ENCODE results near the gene CUX1.
"Not testable (repeated sequence)": the region's sequence is repeated elsewhere in the genome, so short reads cannot be mapped to it uniquely, and the experiment has no call there.

The CUX1 gene

DNA sequence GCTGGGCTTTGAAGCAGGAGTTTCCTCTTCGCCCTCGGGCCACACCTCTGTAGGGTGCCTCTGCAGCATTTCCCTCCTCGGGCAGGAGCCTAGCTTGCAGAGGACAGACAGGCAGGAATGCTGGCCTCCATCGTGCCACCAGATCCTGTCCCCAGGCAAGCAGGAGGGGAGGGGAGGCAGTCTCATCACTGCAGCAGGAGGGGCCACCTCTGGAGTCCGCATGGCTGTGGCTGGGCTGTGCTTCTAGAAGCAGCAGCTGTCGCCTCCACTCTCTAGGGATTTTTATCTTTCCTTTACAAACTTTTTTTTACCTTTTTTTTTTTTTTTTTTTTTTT lies 181.4 kb downstream of the CUX1 start:
- in situ Hi-C loops (cut with MboI; ENCODE audit: low sequenced_read_pairs) = no loop called here

DNA sequence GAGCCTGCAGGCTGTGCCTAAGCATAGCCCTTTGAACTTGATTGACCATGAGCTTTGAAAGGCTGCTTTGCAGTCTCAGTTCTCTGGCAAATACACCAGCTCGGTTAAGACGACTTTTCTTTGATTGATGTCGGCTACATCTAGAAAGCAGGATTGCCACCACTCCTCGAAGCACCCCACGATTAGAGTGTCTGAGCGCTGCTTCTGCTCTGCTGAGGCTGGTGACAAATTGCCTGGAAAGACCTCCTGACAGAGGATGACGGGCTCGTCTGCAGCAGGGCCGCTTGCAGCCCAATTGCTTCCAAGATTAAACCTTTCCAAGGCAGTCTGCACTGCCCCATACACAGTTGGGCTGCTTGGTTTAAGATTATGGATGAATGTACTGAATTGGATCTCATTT lies 182.0 kb downstream of the CUX1 start:
- in situ Hi-C loops (cut with MboI; ENCODE audit: low sequenced_read_pairs) = no loop called here

DNA sequence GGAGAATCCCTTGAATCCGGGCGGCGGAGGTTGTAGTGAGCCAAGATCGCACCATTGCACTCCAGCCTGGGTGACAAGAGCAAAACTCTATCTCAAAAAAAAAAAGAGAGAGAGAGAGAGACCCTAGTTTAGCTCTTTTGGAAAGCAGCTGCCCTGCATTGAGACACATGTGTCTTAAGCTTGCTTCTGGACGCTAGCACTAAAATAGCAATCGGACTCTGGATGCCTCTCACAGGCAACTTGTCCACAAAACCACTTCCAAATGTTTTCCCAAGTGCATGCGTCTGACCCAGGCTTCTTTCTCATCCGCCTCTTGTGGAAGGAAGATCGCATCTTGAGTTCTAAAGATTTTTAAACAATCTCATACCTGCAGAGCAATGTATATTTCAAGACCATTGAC lies 182.7 kb downstream of the CUX1 start:
- in situ Hi-C loops (cut with MboI; ENCODE audit: low sequenced_read_pairs) = no loop called here

DNA sequence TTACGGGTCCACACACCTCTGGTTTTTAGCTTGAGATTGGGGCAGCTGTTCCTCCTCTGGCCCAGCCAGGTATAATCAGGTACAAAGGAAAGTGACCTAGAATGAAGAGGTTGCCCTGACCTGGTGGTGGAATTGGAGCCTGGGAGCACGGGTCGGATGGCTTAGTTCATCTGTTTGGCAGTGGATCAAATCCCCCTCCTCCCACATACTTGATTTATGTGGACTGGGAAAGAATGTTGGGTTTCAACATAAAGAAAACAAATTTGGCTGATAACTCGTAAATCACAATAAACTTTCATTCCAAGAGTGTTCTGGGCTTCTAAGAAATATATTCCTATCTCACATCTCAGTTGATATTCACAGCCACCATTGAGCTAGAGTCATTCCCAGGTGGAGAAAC lies 186.8 kb downstream of the CUX1 start:
- in situ Hi-C loops (cut with MboI; ENCODE audit: low sequenced_read_pairs) = no loop called here

DNA sequence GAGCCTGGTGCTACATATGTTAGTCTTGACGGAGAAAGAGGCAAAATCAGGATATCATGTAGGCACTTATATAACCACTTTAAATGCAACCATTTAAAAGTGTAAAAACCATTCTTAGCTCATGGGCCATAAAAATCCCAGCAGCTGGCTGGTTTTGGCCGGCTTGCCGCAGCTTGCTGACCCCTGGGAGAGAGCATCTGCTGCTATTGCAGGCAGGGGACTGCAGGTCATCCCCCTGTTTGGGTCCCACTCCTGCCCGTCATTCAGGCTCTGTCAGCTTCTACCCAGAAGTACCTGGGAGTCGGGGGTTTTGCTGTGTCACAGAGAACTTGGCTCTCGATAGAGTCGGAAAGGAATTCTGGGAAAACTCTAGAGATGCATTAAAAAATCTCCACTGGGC lies 187.4 kb downstream of the CUX1 start:
- in situ Hi-C loops (cut with MboI; ENCODE audit: low sequenced_read_pairs) = no loop called here

DNA sequence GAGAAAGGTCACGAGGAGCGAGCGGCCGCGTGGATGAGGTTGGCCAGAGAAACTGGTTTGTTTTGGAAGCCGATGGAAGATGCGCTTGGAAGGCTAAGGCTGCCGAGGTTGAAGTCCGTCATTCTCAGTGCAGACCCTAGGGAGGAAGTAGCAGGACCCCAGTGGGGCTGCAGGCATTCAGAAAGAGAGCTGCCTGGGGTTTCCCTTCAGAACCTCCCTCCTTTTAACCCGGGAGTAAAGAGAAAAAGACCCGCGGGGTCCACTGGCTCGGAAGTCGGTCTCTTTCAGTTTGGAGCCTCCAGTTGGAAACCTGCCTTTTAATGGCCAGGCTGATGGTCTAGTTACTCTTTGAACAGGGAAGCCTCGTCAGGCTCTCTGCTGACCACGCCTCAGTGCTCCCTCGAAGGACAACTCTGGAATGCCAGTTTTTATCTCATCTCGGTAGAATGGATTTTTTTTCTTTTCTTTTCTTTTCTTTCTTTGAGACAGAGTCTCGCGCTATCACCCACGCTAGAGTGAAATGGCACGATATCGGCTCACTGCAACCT lies 188.6 kb downstream of the CUX1 start:
- in situ Hi-C loops (cut with MboI; ENCODE audit: low sequenced_read_pairs) = no loop called here

DNA sequence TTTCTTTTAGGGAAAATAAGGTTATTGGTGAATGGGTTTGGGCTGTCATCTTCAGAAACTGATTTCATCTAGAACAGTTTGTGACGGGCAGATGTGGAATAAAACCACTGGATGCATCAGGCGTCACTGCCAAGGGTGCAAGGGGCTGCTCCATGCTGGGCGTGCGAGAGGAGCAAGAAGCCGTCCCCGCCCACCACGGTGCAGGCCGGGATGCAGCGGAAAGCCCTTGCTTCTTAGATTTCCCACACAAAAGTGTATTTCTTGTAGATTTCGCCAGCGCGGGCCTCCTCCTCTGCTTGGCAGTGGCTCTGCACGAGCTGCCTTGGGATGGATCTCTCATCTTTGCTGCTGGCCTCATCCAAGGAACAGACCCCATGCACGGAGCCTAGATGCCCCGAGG lies 189.3 kb downstream of the CUX1 start:
- in situ Hi-C loops (cut with MboI; ENCODE audit: low sequenced_read_pairs) = no loop called here

DNA sequence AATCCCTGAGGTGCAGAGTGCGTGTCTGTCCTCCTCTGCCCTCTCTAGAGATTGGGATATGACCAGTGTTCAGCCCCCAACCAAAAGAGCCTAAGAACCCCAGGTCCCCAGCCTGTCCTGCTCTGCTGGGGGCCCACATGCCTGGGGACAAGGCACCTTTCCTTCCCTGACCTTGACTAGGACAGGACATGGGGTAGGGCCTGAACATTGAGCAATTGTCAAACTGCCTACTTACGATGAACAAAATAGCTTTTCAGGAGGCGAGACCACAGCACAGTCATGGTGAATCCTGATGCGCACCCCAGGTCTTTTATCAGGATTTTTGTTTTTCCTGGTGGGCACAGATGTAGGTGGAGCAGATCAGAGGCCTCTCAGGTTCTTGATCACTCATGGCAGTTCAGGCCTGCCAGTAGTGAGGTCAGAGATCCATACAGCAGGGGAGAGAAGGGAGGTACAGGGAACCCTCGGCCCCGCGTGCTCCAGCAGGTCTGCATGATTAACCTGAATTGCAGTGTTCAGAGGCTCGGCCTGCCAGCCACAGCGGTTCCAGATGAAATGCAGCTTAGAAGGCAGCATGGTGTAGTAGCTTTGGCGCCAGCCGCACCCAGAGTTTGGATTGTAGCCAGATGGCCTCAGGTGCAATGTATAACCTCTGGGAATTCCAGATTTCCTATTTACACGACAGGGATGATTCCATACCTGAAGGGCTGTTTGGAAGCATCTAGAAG lies 191.3 kb downstream of the CUX1 start:
- in situ Hi-C loops (cut with MboI; ENCODE audit: low sequenced_read_pairs) = no loop called here

DNA sequence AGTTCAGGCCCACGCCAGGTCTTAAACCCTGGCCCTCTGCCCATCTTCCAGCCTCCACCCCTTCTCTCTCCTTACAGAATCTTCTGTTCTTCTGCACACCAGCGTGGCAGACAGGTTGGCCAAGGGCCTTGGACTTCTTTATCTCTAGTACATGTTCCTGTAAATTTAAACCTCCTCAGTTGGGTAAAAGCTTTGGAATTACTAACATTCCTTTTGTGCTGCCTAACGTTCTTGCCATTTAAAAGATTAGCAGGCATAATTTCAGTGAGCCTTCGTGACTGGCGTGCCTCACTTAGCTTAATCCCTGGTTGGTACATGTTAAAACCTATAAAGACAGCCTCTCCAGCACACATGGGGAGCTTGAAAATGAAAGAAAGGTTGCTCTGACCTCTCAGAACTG lies 192.2 kb downstream of the CUX1 start:
- in situ Hi-C loops (cut with MboI; ENCODE audit: low sequenced_read_pairs) = no loop called here

DNA sequence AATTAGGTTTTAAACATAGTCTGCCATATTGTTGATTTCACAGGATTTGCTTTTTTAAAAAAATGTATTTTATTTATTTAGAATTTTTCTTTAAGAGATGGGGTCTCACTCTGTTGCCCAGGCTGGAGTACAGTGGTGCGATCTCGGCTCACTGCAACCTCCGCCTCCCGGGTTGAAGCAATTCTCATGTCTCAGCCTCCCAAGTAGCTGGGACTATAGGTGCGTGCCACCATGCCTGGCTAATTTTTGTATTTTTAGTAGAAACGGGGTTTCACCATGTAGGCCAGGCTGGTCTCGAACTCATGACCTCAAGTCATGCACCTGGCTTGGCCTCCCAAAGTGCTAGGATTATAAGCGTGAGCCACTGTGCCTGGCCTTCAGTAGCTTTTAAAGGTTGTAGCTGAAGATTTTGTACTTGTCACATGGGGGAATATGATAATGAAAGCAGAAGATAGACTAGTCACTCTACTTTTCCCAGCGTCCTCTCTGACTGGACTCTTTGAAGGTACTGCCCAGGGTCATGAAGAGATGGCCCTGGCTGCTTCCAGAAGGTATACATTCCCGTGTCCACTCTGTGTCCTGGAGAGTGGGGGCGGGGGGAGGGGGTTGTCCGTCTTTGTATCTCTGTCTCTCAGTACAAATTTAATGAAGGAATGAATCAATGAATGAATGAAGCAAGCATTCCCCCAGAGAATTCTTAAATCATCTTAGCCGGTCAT lies 194.8 kb downstream of the CUX1 start:
- in situ Hi-C loops (cut with MboI; ENCODE audit: low sequenced_read_pairs) = not testable (repeated sequence)

DNA sequence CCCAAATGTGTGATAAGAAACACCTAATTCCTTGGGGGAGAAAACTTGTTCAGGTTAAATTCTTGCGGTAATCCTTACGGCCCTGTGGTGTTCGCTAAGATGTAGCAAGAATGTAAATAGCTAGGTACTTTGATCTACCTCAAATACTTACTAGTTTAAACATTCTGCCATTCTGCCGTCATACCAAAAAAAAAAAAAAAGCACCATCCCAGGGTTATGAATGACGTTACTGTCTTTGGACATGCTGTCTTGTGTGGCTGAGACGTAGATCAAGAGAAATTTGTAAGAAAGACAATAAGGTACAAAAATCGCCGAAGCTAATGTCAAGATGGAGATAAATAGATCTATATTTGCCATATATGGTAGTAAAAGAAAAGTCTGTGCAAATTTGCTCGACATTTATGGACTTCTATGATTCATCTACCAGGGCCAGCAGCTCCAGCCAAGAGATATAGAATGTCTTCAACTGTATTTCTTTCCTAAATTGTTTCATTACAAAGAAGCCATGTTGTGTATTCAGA lies 195.6 kb downstream of the CUX1 start:
- in situ Hi-C loops (cut with MboI; ENCODE audit: low sequenced_read_pairs) = no loop called here

DNA sequence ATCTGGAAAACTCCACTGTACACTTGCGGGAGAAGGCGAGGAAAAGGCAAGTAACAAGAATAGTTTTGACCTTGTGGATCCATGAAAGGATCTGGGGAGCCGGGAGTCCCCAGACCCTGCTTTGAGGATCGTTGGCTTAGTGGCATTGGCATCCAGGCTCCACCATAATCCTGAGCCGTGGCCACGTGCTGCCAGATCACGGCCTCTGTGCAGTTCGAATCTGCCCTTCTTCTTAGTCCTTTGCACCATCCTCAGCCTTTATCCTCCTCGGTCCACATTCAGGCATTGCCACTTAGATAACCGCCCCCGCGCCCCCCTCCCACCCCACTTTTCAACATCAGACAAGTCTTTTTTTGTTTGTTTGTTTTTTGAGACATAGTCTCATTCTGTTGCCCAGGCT lies 201.4 kb downstream of the CUX1 start:
- in situ Hi-C loops (cut with MboI; ENCODE audit: low sequenced_read_pairs) = no loop called here

DNA sequence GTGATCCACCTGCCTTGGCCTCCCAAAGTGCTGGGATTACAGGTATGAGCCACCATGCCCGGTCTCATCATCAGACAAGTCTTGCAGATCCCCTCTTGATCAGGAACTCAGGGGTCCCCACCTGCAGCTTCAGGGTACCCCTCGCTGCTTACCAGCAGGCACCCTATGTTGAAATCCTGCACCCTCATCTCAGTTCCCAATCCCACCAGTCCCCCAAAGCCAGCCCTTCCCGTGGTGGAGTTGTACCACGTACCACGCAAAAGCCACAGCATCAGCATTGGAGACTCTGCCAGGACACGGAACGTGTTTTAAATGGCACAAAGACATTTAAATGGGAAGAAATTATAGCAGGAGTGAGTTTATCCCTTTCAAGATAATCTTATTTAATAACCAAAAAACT lies 202.0 kb downstream of the CUX1 start:
- in situ Hi-C loops (cut with MboI; ENCODE audit: low sequenced_read_pairs) = no loop called here

DNA sequence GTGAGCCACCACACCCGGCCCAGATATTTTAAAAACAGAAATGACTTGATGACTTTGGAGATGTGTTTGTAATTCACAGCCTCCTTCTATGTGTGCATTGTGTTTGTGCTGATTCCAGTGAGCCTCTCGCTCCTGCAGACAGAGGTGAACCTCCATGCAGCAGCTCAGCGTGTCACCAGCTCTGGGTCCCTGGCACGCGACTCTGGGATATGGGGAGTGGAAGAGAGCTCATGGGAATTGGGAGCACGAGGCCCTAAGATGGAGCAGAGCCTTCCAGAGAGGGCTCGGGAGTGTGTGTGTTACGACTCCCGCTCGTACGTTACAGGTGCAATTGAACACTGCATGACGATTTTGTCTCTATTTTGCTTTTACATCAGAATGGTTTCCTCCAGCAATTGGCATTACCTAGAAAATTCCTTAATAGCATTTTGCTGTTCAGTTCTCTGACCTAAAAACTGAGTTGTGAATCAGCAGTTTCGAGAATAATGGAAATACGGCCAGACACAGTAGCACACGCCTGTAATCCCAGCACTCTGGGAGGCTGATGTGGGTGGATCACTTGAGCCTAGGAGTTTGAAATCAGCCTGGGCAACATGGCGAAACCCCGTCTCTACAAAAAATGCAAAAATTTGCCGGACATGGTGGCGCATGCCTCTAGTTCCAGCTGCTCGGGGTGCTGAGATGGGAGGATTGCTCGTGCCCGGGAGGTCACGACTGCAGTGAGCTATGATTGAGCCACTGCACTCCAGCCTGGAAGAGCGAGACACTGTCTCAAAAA lies 204.6 kb downstream of the CUX1 start:
- in situ Hi-C loops (cut with MboI; ENCODE audit: low sequenced_read_pairs) = no loop called here

DNA sequence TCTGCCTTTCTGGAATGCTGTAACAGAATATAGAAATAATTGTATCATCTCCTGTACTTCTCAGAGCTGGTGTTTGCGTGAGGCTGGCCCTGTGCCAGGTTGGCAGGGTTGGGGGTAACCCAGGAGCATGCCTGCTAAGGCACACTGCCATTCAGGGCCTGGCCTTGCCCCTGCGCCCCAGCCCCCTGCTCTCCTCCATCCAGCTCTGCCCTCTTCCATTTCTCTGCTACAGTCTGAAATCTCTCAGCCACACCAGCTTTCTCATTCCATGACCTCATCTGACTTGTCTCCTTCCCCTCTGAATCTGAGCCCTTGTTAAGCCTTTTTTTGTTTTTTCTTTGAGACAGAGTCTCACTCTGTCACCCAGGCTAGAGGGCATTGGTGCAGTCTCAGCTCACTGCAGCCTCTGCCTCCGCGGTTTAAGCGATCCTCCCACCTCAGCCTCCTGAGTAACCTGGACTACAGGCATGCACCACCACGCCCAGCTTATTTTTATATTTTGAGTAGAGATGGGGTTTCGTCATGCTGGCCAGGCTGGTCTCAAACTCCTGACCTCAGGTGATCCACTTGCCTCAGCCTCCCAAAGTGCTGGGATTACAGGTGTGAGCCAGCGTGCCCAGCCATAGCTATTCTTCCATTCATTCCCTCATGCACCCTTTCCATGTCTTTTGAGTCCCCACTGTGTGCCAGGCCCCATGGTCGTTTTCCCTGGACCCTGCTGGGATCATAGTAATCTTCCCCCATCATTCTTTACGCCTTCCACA lies 206.8 kb downstream of the CUX1 start:
- in situ Hi-C loops (cut with MboI; ENCODE audit: low sequenced_read_pairs) = no loop called here

DNA sequence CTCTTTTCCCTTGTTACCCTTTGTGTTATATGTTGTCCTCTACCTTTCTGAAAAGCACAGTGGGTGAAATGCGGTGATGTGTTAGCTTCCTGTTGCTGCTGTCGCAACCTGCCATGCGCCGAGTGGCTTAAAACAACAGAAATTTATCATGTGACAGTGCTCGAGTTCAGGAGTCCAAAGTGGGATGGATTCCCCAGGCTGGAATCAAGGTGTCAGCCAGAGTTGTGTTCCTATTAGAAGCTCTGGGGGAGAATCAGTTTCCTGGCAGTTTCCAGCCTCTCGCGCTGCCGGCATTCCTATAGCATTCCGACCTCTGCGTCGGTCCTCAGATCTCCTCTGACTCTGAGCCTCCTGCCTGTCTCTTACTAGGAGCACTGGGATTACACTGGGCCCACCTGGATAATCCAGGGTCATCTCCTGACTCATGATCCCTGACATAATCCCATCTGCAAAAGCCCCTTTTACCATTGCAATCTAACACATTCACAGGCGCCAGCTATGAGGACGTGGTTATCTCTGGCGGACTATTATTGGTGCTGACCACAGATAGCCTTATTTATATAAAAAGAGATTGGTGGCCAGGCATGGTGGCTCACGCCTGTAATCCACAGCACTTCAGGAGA lies 207.5 kb downstream of the CUX1 start:
- in situ Hi-C loops (cut with MboI; ENCODE audit: low sequenced_read_pairs) = no loop called here

DNA sequence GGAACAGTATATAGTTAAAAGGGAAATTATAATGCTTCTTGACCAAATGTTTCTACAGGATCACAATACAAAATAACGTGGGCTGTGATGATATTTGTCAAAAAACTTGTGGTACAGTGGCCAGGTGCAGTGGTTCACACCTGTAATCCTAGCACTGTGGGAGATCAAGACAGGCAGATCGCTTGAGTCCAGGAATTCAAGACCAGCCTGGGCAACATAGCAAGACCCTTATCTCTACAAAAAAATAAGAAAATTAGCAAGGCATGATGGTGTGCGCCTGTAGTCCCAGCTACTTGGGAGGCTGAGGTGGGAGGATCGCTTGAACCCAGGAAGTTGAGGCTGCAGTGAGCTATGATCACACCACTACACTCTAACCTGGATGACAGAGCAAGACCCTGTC lies 208.4 kb downstream of the CUX1 start:
- in situ Hi-C loops (cut with MboI; ENCODE audit: low sequenced_read_pairs) = not testable (repeated sequence)

DNA sequence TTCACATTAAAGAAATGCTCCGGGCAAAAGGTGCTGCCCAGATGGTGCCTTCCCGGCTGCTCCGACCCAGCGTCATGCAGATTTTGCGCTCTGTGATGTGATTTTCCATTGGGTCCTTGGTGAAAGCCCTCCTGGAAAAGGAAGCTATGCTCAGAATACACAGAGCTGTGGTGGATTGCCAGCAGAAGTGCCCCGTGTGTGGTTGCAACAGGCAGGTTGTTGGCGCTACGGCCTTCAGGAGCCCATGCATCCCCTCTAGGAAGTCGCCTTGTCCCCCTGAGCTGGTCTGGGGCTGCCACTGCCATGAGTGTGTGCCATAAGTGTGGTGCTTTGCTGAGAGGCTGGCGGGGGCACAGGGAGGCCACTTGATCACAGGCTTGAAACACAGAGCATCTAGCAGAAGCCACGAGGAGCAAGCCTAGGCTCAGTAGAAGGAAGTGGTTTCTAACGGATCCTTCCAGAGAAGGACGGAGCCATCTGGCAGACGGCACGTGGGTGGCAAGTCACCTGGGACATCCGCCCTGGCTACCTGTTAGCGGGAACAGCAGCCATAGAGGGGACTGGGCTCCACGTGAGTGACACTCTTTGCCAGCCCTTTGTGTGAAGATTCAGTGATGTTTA lies 210.9 kb downstream of the CUX1 start:
- in situ Hi-C loops (cut with MboI; ENCODE audit: low sequenced_read_pairs) = no loop called here

DNA sequence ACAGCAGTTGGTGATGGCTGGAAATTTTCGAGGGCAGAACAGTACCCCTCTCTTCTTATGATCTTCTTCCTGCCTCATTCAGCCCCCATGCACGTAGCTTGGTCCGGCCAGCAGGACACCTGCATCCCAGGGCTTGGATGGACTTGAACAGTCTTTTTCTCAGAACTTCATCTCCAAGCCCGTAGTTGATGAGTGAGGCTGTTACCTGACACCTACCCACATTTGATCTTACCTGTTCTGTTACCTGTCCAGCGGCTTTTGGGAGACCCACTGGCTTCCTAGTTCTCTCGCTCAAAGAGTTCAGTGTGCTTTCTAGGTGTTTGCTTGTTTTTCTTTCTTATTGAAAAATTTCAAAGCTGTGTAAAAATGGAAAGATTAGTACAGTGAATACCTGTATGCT lies 212.2 kb downstream of the CUX1 start:
- in situ Hi-C loops (cut with MboI; ENCODE audit: low sequenced_read_pairs) = no loop called here

DNA sequence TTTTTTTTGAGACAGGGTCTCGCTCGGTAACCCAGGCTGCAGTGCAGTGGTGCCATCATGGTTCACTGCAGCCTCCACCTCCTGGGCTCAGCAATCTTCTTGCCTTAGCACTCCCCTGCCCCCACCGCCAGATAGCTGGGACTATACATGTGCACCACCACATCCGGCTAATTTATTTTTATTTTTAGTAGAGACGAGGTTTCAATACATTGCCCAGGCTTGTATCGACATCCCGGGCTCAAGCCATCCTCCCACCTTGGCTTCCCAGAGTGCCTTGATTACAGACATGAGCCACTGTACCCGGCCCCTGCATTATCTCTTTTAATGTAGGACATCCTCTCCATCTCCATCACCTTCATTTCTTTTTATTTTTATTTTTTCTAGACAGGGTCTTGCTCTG lies 213.3 kb downstream of the CUX1 start:
- in situ Hi-C loops (cut with MboI; ENCODE audit: low sequenced_read_pairs) = no loop called here

Data from hTERT RPE-1 (cell line).